Activated CD4-positive, alpha-beta T cell treated with anti-CD3 and anti-CD28 coated beads, Interleukin-2, amount 10 ng/mL, durations not matched to agents 7 days and 5 days (primary cell): Measurements from ENCODE around the gene CCDC124. TPM values are rescaled to one million over a fixed set of nuclear protein-coding genes. Genes with fewer than 3 reads are reported as not detected.
"Not testable (repeated sequence)": the region's sequence is repeated elsewhere in the genome, so short reads cannot be mapped to it uniquely, and the experiment has no call there.

Experiments used
- CTCF ChIA-PET: fragments of 350-600 bp; sonication (Branson Sonifier 250); formaldehyde crosslinking; loops from one replicate; lab custom pipeline; 2021; ENCODE audit warnings: antibody characterized with exemption; lab: Charles Lee
- POLR2A ChIA-PET: fragments of 350-600 bp; sonication (Branson Sonifier 250); formaldehyde crosslinking; loops from one replicate; lab custom pipeline; 2021; ENCODE audit warnings: antibody characterized with exemption; lab: Charles Lee
- DNase-seq: peaks from one replicate; pipeline ENCODE4 v3.0.0-alpha.2; 2020
- H3K27ac Mint-ChIP-seq: one replicate; pipeline ENCODE4 v1.8.0; 2021; ENCODE audit warnings: mild to moderate bottlenecking, moderate library complexity, mixed read lengths
- H3K27me3 Mint-ChIP-seq: one replicate; pipeline ENCODE4 v1.8.0; 2021; ENCODE audit warnings: mixed read lengths
- H3K36me3 Mint-ChIP-seq: one replicate; pipeline ENCODE4 v1.8.0; 2021; ENCODE audit warnings: low read depth, mixed read lengths
- H3K4me1 Mint-ChIP-seq: one replicate; pipeline ENCODE4 v1.8.0; 2021; ENCODE audit warnings: mixed read lengths
- H3K4me3 Mint-ChIP-seq: one replicate; pipeline ENCODE4 v1.8.0; 2021; ENCODE audit warnings: mild to moderate bottlenecking, moderate library complexity, mixed read lengths
- H3K9me3 Mint-ChIP-seq: one replicate; pipeline ENCODE4 v1.8.0; 2021; ENCODE audit warnings: mixed read lengths
- total RNA-seq, 2 experiments: library from RNA; stranded (reverse); gene quantifications; one replicate each; pipeline ENCODE4 v1.2.3, GENCODE V29; 2021

Gene CCDC124, protein sequence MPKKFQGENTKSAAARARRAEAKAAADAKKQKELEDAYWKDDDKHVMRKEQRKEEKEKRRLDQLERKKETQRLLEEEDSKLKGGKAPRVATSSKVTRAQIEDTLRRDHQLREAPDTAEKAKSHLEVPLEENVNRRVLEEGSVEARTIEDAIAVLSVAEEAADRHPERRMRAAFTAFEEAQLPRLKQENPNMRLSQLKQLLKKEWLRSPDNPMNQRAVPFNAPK
- total RNA-seq: 10 to 100 TPM; 59.2 to 64.7 TPM

DNA sequence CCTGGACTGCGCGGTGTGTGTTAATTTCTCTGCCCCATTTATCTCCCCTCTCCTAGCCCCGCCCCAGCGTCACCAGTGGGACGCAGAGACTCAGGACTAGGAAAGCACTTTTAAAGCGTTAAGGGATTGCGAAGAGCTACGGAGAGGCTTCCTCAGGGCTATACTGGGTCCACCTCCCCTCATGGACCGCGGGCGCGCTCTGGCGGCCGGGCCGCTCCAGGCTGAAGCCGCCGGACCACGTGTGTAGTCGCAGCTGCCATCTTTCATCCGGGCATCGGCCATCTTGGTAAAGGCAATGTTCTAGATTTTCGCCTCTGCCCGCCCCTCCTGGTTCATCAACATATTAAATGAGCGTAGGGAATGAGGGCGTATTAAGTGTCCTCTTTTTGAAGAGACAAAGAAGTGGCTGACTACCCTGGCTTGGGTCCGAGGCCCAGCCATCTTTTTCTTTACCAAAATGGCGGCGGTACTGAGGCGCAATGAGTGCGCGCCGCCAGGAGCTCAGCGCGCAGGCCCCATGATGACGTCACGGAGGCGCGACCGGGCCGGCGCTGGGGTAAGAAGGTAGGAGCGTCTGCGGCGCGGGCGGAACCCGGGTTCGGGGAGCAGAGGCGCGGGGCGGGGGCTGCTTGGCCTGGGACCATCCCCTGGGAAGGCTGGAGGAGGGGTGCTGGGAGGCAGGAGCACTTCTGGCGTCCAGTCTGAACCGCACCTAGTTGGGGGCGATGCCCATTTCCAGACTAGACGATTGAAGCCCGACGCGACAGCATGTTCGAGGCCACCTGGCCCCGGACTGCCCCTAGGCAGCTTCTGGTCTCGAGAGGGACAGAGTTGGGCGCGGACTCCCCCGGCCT, at the start of gene CCDC124:
CCDC124 (plus strand) TSS at position 531 of the 854 bp plus-strand sequence. CDS start 3,406 bp downstream, outside the sequence.
- ChIA-PET CTCF (interaction anchor here (0.6 to 10.3 kb wide), 61 partner anchors 12 to 544 kb away, joined by 3 to 326 read pairs (median 4); partner anchors contain the start of genes ARRDC2, JAK3, MAP1S and MVB12A), POLR2A (interaction anchor here (0.5 to 2.2 kb wide), 5 partner anchors 10 to 438 kb away, joined by 3 to 38 read pairs (median 3); partner anchors contain the start of genes RPL18A and SLC5A5)
- Mint-ChIP-seq H3K27ac (peak within 1 kb of the TSS; percentile 97), H3K4me1 (peaks cover 33% of the 10 kb centered on the region), H3K27me3 (no peaks in the 10 kb centered on the region), H3K4me3 (peak within 1 kb of the TSS; percentile 93), H3K9me3 (no peaks in the 10 kb centered on the region), H3K36me3 (peaks cover 2% of the 10 kb centered on the region)
- DNase-seq: peak; percentile 94

- Mint-ChIP-seq H3K36me3 (no peaks in the 10 kb centered on the region), H3K4me3 (no peak overlapping the region), H3K27me3 (no peaks in the 10 kb centered on the region), H3K4me1 (no peaks in the 10 kb centered on the region), H3K9me3 (no peaks in the 10 kb centered on the region), H3K27ac (no peak overlapping the region)
- no peak for DNase-seq
- ChIA-PET POLR2A (no interaction called here), CTCF (interaction anchor here (0.6 to 1.3 kb wide), 2 partner anchors 24 to 493 kb away, joined by 3 to 4 read pairs; partner anchors contain the start of gene RPL18A)
Measured at GRCh38 chr19:17883627-17884410, 49.0 kb upstream of the CCDC124 start.

DNA sequence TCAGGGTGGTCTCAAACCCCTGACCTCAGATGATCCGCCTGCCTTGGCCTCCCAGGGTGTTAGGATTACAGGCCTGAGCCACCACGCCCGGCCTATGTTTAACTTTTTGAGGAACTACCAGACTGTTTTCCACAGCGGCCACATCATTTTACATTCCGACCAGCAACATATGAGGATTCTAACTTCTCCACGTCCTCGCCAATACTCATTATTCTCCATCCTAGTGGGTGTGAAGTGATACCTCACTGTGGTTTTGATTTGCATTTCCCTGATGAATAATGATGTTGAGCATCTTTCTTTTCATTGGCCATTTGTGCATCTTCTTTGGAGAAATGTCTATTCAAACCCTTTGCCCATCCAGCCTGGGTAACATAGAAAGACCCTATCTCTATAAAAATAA, 46.3 kb upstream of the CCDC124 start:
- Mint-ChIP-seq H3K4me3 (no peak overlapping the region), H3K4me1 (no peaks in the 10 kb centered on the region), H3K36me3 (no peaks in the 10 kb centered on the region), H3K27ac (no peak overlapping the region), H3K27me3 (no peaks in the 10 kb centered on the region), H3K9me3 (no peaks in the 10 kb centered on the region)
- DNase-seq: no peak
- CTCF ChIA-PET: interaction anchor here (0.9 to 1.1 kb wide), 3 partner anchors 15 to 68 kb away, joined by 3 read pairs; partner anchors contain the start of gene SLC5A5
- POLR2A ChIA-PET: no interaction called here

GRCh38 chr19:17887221-17887620, 45.6 kb upstream of the CCDC124 start:
- H3K4me1 Mint-ChIP-seq, H3K27me3 Mint-ChIP-seq, H3K36me3 Mint-ChIP-seq, H3K27ac Mint-ChIP-seq, DNase-seq, H3K9me3 Mint-ChIP-seq, POLR2A ChIA-PET, H3K4me3 Mint-ChIP-seq: not testable (repeated sequence)
- CTCF ChIA-PET: interaction anchor here (0.9 to 1.1 kb wide), 3 partner anchors 16 to 68 kb away, joined by 3 read pairs; partner anchors contain the start of gene SLC5A5

GRCh38 chr19:17888260-17888659, 44.6 kb upstream of the CCDC124 start:
- H3K27me3 Mint-ChIP-seq: no peaks in the 10 kb centered on the region
- no peak overlapping the region for H3K4me3 Mint-ChIP-seq
- H3K4me1 Mint-ChIP-seq: no peaks in the 10 kb centered on the region

GRCh38 chr19:17889609-17890214, 43.1 kb upstream of the CCDC124 start:
- Mint-ChIP-seq H3K36me3 (no peaks in the 10 kb centered on the region), H3K4me1 (no peaks in the 10 kb centered on the region), H3K27me3 (no peaks in the 10 kb centered on the region), H3K4me3 (no peak overlapping the region), H3K27ac (no peak overlapping the region), H3K9me3 (no peaks in the 10 kb centered on the region)
- ChIA-PET POLR2A (no interaction called here), CTCF (interaction anchor here (1.2 kb wide), 1 partner anchor 208 kb away, joined by 3 read pairs; no protein-coding TSS in a partner anchor)
- DNase-seq: peak; percentile 40

More at GRCh38 chr19:17888260-17888659, 44.6 kb upstream of the CCDC124 start:
- no peaks in the 10 kb centered on the region for H3K36me3 Mint-ChIP-seq
- CTCF ChIA-PET: no interaction called here
- POLR2A ChIA-PET: no interaction called here
- H3K9me3 Mint-ChIP-seq: no peaks in the 10 kb centered on the region
- H3K27ac Mint-ChIP-seq: no peak overlapping the region
- no peak for DNase-seq

- DNase-seq: no peak
- H3K27ac Mint-ChIP-seq: no peak overlapping the region
- ChIA-PET POLR2A (no interaction called here), CTCF (interaction anchor here (0.6 to 1.0 kb wide), 2 partner anchors 23 to 318 kb away, joined by 3 to 4 read pairs; partner anchors contain the start of gene SLC5A5)
- no peak overlapping the region for H3K4me3 Mint-ChIP-seq
- H3K9me3 Mint-ChIP-seq: no peaks in the 10 kb centered on the region
- no peaks in the 10 kb centered on the region for H3K36me3 Mint-ChIP-seq
- H3K4me1 Mint-ChIP-seq: no peaks in the 10 kb centered on the region
- peaks cover 1% of the 10 kb centered on the region for H3K27me3 Mint-ChIP-seq
Measured at GRCh38 chr19:17893766-17894165, 39.0 kb upstream of the CCDC124 start.

- Mint-ChIP-seq H3K27ac (no peak overlapping the region), H3K4me3 (no peak overlapping the region), H3K36me3 (no peaks in the 10 kb centered on the region), H3K4me1 (peaks cover 4% of the 10 kb centered on the region), H3K27me3 (peaks cover 3% of the 10 kb centered on the region), H3K9me3 (no peaks in the 10 kb centered on the region)
- ChIA-PET CTCF (no interaction called here), POLR2A (no interaction called here)
- no peak for DNase-seq
Measured at GRCh38 chr19:17902701-17903100, 30.1 kb upstream of the CCDC124 start.

DNA sequence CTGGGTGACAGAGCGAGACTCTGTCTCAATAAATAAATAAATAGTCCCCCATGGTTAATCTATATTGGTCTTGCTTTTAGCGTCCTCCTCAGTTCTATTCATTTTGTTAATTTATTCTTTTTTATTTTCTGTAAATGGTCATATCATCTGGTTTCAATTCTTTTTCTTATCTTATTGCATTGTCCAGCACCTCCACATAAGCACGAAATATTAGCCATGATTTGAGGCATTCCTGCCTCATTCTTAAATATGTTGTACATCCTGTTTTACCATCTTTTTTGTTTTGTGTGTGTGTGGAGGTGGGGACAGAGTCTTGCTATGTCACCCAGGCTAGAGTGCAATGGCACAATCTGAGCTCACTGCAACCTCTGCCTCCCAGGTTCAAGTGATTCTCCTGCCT, 24.6 kb upstream of the CCDC124 start:
- POLR2A ChIA-PET: no interaction called here
- Mint-ChIP-seq H3K36me3 (no peaks in the 10 kb centered on the region), H3K4me1 (no peaks in the 10 kb centered on the region), H3K4me3 (no peak overlapping the region), H3K27me3 (peaks cover 2% of the 10 kb centered on the region), H3K27ac (no peak overlapping the region), H3K9me3 (peaks cover 5% of the 10 kb centered on the region)
- CTCF ChIA-PET: interaction anchor here (1.1 to 2.0 kb wide), 2 partner anchors 8 to 24 kb away, joined by 3 to 8 read pairs; partner anchors contain the start of gene CCDC124
- no peak for DNase-seq

DNA sequence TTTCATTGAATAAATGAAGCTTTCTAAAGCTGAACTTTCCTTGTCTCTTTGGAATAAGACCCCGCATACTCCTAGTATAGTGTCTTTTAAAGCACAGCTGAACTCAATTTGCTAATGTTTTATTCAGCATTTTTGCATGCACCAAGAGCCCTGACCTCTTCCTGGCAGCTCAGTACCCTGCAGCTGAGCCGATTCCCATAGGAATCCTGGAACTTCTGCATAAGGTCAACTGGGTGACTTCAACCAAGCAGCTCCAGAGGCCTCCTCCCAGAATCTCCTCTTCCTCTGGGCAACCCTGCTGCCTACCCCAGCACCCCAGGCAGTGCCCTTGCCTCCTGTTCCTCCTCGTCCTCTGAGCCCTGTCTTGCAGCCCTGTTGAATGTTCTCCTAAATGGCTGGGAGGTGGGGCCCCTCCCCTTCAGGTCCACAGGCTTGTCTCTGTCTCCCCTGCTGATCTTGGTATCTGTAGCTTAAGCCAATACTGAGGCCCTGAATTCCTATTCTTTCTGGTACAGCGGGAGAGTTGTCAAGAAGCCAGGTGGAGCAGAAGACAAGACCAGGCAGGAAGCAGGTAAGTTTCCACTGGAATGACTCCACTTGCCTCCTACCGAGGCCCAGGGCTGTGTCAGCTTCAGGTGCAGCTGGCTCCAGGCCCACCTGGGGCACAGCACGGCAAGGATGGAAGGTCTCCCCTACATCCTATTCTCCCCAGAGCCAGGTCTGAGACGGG, 23.6 kb upstream of the CCDC124 start:
- peaks cover 2% of the 10 kb centered on the region for H3K27me3 Mint-ChIP-seq
- no peak overlapping the region for H3K4me3 Mint-ChIP-seq
- H3K36me3 Mint-ChIP-seq: no peaks in the 10 kb centered on the region
- H3K9me3 Mint-ChIP-seq: peaks cover 13% of the 10 kb centered on the region
- ChIA-PET POLR2A (no interaction called here), CTCF (interaction anchor here (0.7 to 2.0 kb wide), 4 partner anchors 9 to 416 kb away, joined by 3 to 8 read pairs (median 4); partner anchors contain the start of gene CCDC124)
- no peak for DNase-seq
- no peak overlapping the region for H3K27ac Mint-ChIP-seq
- H3K4me1 Mint-ChIP-seq: no peaks in the 10 kb centered on the region

- no peak for DNase-seq
- H3K27me3 Mint-ChIP-seq: peaks cover 2% of the 10 kb centered on the region
- no peak overlapping the region for H3K4me3 Mint-ChIP-seq
- no peaks in the 10 kb centered on the region for H3K36me3 Mint-ChIP-seq
- H3K27ac Mint-ChIP-seq: no peak overlapping the region
- peaks cover 13% of the 10 kb centered on the region for H3K9me3 Mint-ChIP-seq
- ChIA-PET POLR2A (no interaction called here), CTCF (interaction anchor here (0.6 to 2.1 kb wide), 3 partner anchors 22 to 37 kb away, joined by 3 to 8 read pairs (median 4); partner anchors contain the start of gene CCDC124)
- no peaks in the 10 kb centered on the region for H3K4me1 Mint-ChIP-seq
Measured at GRCh38 chr19:17910791-17911360, 21.9 kb upstream of the CCDC124 start.
